ENCODE data around the gene THRA.

Gene THRA

GRCh38 chr17:40097931-40098845 is 35.4 kb downstream of the THRA start:
- in situ Hi-C loops (cut with MboI; ENCODE audit: low sequenced_read_pairs), result no loop called here

GRCh38 chr17:40098846-40099618 is 36.3 kb downstream of the THRA start:
- in situ Hi-C loops (cut with MboI; ENCODE audit: low sequenced_read_pairs), result no loop called here

- in situ Hi-C loops (cut with MboI; ENCODE audit: low sequenced_read_pairs), result no loop called here
Observed at GRCh38 chr17:40099619-40100418, 37.1 kb downstream of the THRA start.

GRCh38 chr17:40100419-40100668 is 37.6 kb downstream of the THRA start, which contains the start of gene NR1D1:
TSS of gene NR1D1 (minus strand) at chr17:40100589. CDS start at chr17:40100094, 495 bp downstream.
- in situ Hi-C loops (cut with MboI; ENCODE audit: low sequenced_read_pairs), result no loop called here

- in situ Hi-C loops (cut with MboI; ENCODE audit: low sequenced_read_pairs), result no loop called here
Observed at GRCh38 chr17:40100669-40101366, 38.1 kb downstream of the THRA start.

GRCh38 chr17:40101367-40102210 is 38.8 kb downstream of the THRA start:
- in situ Hi-C loops (cut with MboI; ENCODE audit: low sequenced_read_pairs), result no loop called here

GRCh38 chr17:40103071-40103661 is 40.4 kb downstream of the THRA start:
- in situ Hi-C loops (cut with MboI; ENCODE audit: low sequenced_read_pairs), result no loop called here

- in situ Hi-C loops (cut with MboI; ENCODE audit: low sequenced_read_pairs), result no loop called here
Observed at GRCh38 chr17:40103688-40104087, 40.9 kb downstream of the THRA start.

GRCh38 chr17:40104594-40105486 is 42.1 kb downstream of the THRA start:
- in situ Hi-C loops (cut with MboI; ENCODE audit: low sequenced_read_pairs), result no loop called here

GRCh38 chr17:40105861-40106759 is 43.3 kb downstream of the THRA start:
- in situ Hi-C loops (cut with MboI; ENCODE audit: low sequenced_read_pairs), result no loop called here

- in situ Hi-C loops (cut with MboI; ENCODE audit: low sequenced_read_pairs), result no loop called here
Observed at GRCh38 chr17:40106760-40107521, 44.2 kb downstream of the THRA start.

GRCh38 chr17:40107522-40108174 is 44.9 kb downstream of the THRA start:
- in situ Hi-C loops (cut with MboI; ENCODE audit: low sequenced_read_pairs), result no loop called here

- in situ Hi-C loops (cut with MboI; ENCODE audit: low sequenced_read_pairs), result no loop called here
Observed at GRCh38 chr17:40108970-40109824, 46.4 kb downstream of the THRA start.

- in situ Hi-C loops (cut with MboI; ENCODE audit: low sequenced_read_pairs), result no loop called here
Observed at GRCh38 chr17:40110026-40110845, 47.5 kb downstream of the THRA start.

Data from HL-60/S4 treated with phorbol 12-myristate 13-acetate at 8.2 ng/mL for 4 days and 3 days (cell line).